BJ (cell line): Measurements from ENCODE around the gene PCDH17. TPM values are rescaled to one million over a fixed set of nuclear protein-coding genes. Genes with fewer than 3 reads are reported as not detected.

Experiments used
- CTCF ChIA-PET: fragments of 350-600 bp; formaldehyde crosslinking; extraction: SDS; loops from one replicate; lab custom pipeline; 2021; ENCODE audit warnings: antibody characterized with exemption, inconsistent platforms; lab: Yijun Ruan, JAX
- POLR2A ChIA-PET: fragments of 300-600 bp; sonication (Branson Sonifier 250); formaldehyde crosslinking; extraction: SDS; loops from one replicate; lab custom pipeline; 2021; ENCODE audit warnings: antibody characterized with exemption; lab: Charles Lee
- DNase-seq: peaks from one replicate; pipeline ENCODE4 v3.0.0-alpha.2; 2011; ENCODE audit warnings: low read depth
- H3K27me3 ChIP-seq: 2 replicates; pipeline ENCODE4 v1.6.0; 2011; ENCODE audit warnings: low read length; ENCODE audit not compliant: control insufficient read depth, insufficient read depth
- H3K36me3 ChIP-seq: 2 replicates; pipeline ENCODE4 v1.5.1; 2011; ENCODE audit warnings: low read length; ENCODE audit not compliant: control insufficient read depth, insufficient read depth
- H3K4me3 ChIP-seq: 2 replicates; pipeline ENCODE4 v1.5.1; 2011; ENCODE audit warnings: low read depth, mild to moderate bottlenecking, control low read depth, low read length
- CTCF ChIP-seq: IDR thresholded peaks from 2 replicates; pipeline ENCODE4 v1.5.1; 2011; ENCODE audit warnings: low read depth, mild to moderate bottlenecking, control low read depth, inconsistent platforms, low read length, moderate library complexity; ENCODE audit not compliant: insufficient read depth
- polyA plus RNA-seq: library from polyadenylated mRNA; depleted of rRNA; stranded (reverse); fragments of >200 nt; gene quantifications from 2 replicates; pipeline ENCODE4 v1.2.3, GENCODE V29; 2011

Gene PCDH17
- polyA plus RNA-seq, 1 experiment, result 0.01 TPM

- POLR2A ChIA-PET, result no interaction called here
- DNase-seq, result no peak
- CTCF ChIA-PET, result no interaction called here
- no peak overlapping the region for H3K4me3 ChIP-seq
- H3K36me3 ChIP-seq, result no peaks in the 10 kb centered on the region
- TF ChIP-seq CTCF, result no peak
- no peaks in the 10 kb centered on the region for H3K27me3 ChIP-seq
These were observed 40.6 kb downstream of the PCDH17 start for GRCh38 chr13:57672168-57672567.

GRCh38 chr13:57673197-57673596 is 41.7 kb downstream of the PCDH17 start:
- TF ChIP-seq CTCF, result no peak
- DNase-seq, result no peak
- Histone ChIP-seq H3K4me3 (no peak overlapping the region), H3K27me3 (no peaks in the 10 kb centered on the region), H3K36me3 (no peaks in the 10 kb centered on the region)
- ChIA-PET CTCF (no interaction called here), POLR2A (no interaction called here)

- no peak for TF ChIP-seq CTCF
- CTCF ChIA-PET, result no interaction called here
- POLR2A ChIA-PET, result no interaction called here
These were observed 44.0 kb downstream of the PCDH17 start for GRCh38 chr13:57675526-57675925.

GRCh38 chr13:57680609-57681008 is 49.1 kb downstream of the PCDH17 start:
- no peaks in the 10 kb centered on the region for H3K36me3 ChIP-seq
- no peak for TF ChIP-seq CTCF
- POLR2A ChIA-PET, result no interaction called here
- no peaks in the 10 kb centered on the region for H3K27me3 ChIP-seq
- H3K4me3 ChIP-seq, result no peak overlapping the region
- CTCF ChIA-PET, result no interaction called here
- DNase-seq, result no peak

More at GRCh38 chr13:57675526-57675925, 44.0 kb downstream of the PCDH17 start:
- Histone ChIP-seq H3K4me3 (no peak overlapping the region), H3K36me3 (no peaks in the 10 kb centered on the region), H3K27me3 (no peaks in the 10 kb centered on the region)
- no peak for DNase-seq

- Histone ChIP-seq H3K4me3 (no peak overlapping the region), H3K36me3 (no peaks in the 10 kb centered on the region), H3K27me3 (no peaks in the 10 kb centered on the region)
- DNase-seq, result no peak
- TF ChIP-seq CTCF, result no peak
- ChIA-PET CTCF (no interaction called here), POLR2A (no interaction called here)
These were observed 50.7 kb downstream of the PCDH17 start for GRCh38 chr13:57682128-57682716.
